ENCODE measurements around the gene GSE1. TPM values are rescaled to one million over a fixed set of nuclear protein-coding genes. Genes with fewer than 3 reads are reported as not detected.

The GSE1 gene
- total RNA-seq, result 10 to 100 TPM; 15.3 to 16.0 TPM

DNA sequence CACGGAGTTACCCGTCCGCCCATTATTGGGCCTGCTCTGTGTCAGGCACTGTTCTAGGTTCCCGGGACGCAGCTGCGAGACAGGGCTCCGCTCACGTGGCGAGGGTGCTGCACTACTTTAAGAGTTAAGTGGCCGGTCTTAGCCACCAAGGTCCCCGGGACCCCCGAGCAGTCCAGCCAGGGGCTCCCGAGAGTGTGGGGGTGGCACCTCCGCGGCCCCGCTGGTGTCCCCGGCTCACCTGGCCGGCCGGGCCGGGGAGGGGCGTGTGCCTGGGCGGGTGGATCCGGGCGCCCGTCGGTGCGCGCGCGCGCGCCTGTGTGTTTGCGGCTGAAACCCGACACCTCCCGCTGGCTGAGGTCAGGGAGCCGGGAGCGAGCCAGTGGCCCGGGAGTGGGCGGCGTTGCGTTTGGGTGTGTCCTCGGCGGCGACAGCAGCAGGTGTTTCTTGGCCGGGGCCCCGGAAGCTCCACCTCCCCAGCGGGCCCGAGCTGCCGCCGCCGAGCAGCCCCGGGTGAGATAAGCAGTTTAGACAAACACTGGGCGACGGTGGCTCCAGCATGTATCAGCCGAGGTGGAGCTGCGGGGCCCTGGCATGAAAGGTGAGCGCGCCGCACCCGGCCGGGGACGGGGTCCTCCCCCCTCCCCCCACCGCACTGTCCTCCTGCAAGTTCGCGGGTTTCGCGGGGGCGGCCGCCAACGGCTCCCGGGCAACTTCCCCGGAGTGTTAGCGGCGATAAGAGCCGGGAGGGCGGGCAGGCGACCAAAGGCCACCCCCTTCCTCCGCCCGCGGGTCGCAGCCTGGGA, at the start of gene GSE1:
Gene GSE1, plus strand, starts transcription at position 522 of the 803 bp plus-strand sequence. Its CDS starts 70 bp downstream, at position 592.
- POLR2A ChIA-PET, result interaction anchor here (0.6 to 2.1 kb wide), 2 partner anchors 56 to 59 kb away, joined by 3 to 14 read pairs; no protein-coding TSS in a partner anchor
- peaks cover 46% of the 10 kb centered on the region for H3K4me1 Mint-ChIP-seq (ENCODE audit: low read depth)

DNA sequence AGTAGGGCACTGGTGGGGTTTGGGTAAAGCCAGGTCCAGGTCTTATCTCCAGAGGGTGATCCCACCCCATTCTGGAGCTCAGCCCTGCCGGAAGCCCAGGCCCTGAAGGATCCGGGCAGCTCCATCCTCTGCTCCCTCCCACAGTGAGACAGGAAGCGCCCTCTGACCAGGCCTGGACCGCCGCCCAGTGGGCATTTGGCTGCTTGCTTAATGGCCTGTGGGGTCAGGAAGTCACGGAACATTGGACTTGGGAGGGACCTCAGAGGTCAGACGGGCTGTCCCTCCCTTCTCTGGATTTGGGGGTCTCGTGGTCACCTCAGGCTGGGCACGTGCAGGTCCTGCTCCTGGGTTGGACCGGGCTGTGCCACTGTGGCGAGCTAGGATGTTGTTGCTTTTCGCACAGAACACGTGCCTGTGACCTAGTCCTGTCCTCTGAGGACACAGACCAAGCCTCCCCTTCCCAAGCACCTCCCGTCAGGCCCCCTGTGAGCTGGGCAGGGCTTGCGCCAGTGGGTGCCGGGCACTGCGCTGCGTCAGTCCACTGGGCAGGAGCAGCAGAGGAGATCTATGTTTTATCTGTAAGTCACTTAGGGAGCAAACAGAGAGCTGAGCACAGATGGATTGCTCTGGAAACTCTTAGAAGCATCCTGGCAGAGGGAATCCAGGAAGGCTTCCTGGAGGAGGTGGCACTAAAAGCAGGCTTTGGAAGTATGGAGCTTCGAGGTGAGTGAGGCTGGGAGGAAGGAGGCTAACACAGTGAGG, 49.4 kb upstream of the GSE1 start:
- Mint-ChIP-seq H3K27ac (no peak overlapping the region), H3K36me3 (no peaks in the 10 kb centered on the region), H3K4me1 (ENCODE audit: low read depth) (peaks cover 40% of the 10 kb centered on the region), H3K4me3 (no peak overlapping the region), H3K27me3 (no peaks in the 10 kb centered on the region), H3K9me3 (no peaks in the 10 kb centered on the region)
- no peak for DNase-seq
- ChIA-PET POLR2A (interaction anchor here (2.5 kb wide), 1 partner anchor 9 kb away, joined by 20 read pairs; no protein-coding TSS in a partner anchor), CTCF (interaction anchor here (0.8 to 2.8 kb wide), 7 partner anchors 10 to 199 kb away, joined by 3 to 30 read pairs (median 4); no protein-coding TSS in a partner anchor)
- intact Hi-C loops (cut with micrococcal nuclease), result no loop called here

More for the DNA sequence above, at the start of gene GSE1:
- Mint-ChIP-seq H3K9me3 (no peaks in the 10 kb centered on the region), H3K36me3 (no peaks in the 10 kb centered on the region), H3K27ac (no peak within 1 kb of the TSS), H3K4me3 (peak within 1 kb of the TSS; percentile 66), H3K27me3 (peaks cover 9% of the 10 kb centered on the region)
- peak; percentile 83 for DNase-seq
- intact Hi-C loops (cut with micrococcal nuclease), result loop anchor here (2.0 to 10.0 kb wide), 3 partner anchors 41 to 308 kb away; partner anchors contain the start of gene GINS2
- CTCF ChIA-PET, result interaction anchor here (0.7 to 11.1 kb wide), 5 partner anchors 8 to 191 kb away, joined by 3 to 271 read pairs (median 3); no protein-coding TSS in a partner anchor

DNA sequence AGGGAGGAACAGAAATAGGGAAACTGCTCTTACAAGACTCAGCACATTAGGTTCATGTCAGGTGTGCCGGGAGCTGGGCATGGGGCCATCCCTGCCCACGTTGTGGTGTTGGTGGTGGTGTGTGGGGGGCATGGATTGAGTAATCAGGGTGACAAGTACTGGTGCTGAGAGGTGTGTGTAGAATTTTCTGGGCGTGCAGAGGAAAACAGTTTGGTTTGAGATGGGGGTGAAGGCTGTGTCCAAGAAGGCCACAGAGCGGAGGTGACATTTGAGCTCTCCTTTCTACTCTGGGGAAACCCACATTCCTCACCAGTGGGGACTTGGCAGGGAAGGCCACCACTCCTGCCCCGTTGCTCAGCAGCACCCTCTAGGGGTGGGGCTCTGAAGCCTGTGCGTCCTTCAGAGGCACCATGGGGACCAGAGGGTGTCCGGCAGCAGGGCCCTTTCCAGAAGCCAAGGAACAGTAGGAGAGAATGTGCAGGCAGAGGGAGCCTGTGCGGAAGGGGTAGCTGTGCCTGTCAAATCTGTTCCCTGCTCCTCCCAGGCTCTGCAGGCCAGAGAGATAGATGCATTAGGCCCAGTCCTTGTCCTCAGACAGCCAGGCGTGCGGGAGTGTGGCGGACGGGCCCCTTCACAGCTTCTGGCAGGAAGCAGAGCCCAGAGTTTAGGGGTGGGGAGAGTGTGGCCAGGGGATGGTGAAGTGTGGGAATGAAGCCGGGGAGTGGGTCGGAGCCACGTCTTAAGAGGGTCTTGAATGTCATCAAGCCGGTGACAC, 48.7 kb upstream of the GSE1 start:
- Mint-ChIP-seq H3K27ac (no peak overlapping the region), H3K36me3 (peaks cover 2% of the 10 kb centered on the region), H3K9me3 (peaks cover 7% of the 10 kb centered on the region), H3K4me1 (ENCODE audit: low read depth) (peaks cover 45% of the 10 kb centered on the region), H3K4me3 (no peak overlapping the region), H3K27me3 (no peaks in the 10 kb centered on the region)
- CTCF ChIA-PET, result interaction anchor here (1.6 to 2.8 kb wide), 3 partner anchors 11 to 52 kb away, joined by 7 to 30 read pairs (median 15); no protein-coding TSS in a partner anchor
- DNase-seq, result peak; percentile 82
- POLR2A ChIA-PET, result interaction anchor here (2.5 kb wide), 1 partner anchor 10 kb away, joined by 20 read pairs; no protein-coding TSS in a partner anchor
- intact Hi-C loops (cut with micrococcal nuclease), result no loop called here

DNA sequence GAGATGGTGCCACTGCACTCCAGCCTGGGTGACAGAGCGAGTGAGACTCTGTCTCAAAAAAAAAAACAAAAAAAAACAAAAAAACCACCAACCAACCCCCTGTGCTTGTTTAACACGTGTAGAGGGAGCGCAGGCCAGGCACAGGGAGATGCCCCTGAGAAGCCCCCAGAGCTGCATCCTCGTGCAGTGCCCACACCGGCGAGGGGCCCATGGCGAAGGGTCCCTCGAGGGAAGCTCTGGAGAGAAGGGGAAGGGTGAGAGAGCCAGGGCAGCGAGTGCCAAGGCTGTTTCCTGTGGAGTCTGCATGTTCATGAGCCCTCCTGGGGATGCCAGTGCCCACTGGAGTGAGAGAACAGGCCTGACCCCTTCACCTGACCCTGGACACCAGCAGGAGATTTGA, 47.8 kb upstream of the GSE1 start:
- CTCF ChIA-PET, result interaction anchor here (0.7 to 2.8 kb wide), 2 partner anchors 12 to 50 kb away, joined by 3 to 30 read pairs; no protein-coding TSS in a partner anchor

DNA sequence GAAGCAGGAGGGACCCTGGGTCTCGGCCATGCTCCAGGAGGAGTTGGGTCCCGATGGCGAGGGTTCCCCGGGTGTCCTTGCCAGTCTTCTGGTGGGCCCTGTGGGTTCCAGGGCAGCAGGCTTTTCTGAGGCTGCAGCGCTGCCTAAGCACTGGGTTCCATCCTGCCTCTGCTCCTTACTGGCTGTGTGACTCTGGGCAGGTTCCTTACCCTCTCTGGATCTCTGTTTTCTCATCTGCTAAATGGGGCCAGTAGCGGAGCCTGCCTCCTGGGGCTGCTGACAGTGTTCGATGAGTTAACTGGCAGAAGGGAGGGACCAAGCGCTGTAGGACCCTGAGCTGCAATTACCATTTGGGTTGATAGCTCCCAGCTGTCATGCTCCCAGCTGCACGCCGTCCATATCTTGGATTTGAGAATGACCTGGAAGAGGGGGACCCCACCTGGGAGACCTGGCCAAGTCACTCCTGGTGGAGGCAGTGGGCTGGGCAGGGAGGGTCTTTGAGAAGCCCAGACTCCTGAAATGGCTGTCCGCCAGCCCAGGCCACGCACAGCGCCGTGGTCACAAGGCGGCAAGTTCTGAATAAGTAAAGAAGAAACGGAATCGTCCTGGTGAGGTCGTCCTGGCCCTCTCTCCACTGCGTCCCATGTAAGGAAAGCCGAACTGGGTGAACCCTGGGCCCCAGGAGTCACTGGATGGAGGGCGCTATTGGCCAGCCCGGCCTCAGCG, 47.2 kb upstream of the GSE1 start:
- peaks cover 5% of the 10 kb centered on the region for H3K36me3 Mint-ChIP-seq
- H3K27ac Mint-ChIP-seq, result no peak overlapping the region
- H3K9me3 Mint-ChIP-seq, result peaks cover 9% of the 10 kb centered on the region
- peaks cover 60% of the 10 kb centered on the region for H3K4me1 Mint-ChIP-seq (ENCODE audit: low read depth)
- CTCF ChIA-PET, result interaction anchor here (0.7 kb wide), 1 partner anchor 50 kb away, joined by 3 read pairs; no protein-coding TSS in a partner anchor
- H3K4me3 Mint-ChIP-seq, result no peak overlapping the region
- intact Hi-C loops (cut with micrococcal nuclease), result no loop called here
- no peaks in the 10 kb centered on the region for H3K27me3 Mint-ChIP-seq
- DNase-seq, result no peak
- POLR2A ChIA-PET, result interaction anchor here (1.0 kb wide), 1 partner anchor 12 kb away, joined by 3 read pairs; no protein-coding TSS in a partner anchor

More for the DNA sequence above, 47.8 kb upstream of the GSE1 start:
- peaks cover 9% of the 10 kb centered on the region for H3K9me3 Mint-ChIP-seq
- peaks cover 53% of the 10 kb centered on the region for H3K4me1 Mint-ChIP-seq (ENCODE audit: low read depth)
- no peak for DNase-seq
- intact Hi-C loops (cut with micrococcal nuclease), result no loop called here
- POLR2A ChIA-PET, result no interaction called here
- no peak overlapping the region for H3K27ac Mint-ChIP-seq
- no peak overlapping the region for H3K4me3 Mint-ChIP-seq
- H3K36me3 Mint-ChIP-seq, result peaks cover 5% of the 10 kb centered on the region
- no peaks in the 10 kb centered on the region for H3K27me3 Mint-ChIP-seq

DNA sequence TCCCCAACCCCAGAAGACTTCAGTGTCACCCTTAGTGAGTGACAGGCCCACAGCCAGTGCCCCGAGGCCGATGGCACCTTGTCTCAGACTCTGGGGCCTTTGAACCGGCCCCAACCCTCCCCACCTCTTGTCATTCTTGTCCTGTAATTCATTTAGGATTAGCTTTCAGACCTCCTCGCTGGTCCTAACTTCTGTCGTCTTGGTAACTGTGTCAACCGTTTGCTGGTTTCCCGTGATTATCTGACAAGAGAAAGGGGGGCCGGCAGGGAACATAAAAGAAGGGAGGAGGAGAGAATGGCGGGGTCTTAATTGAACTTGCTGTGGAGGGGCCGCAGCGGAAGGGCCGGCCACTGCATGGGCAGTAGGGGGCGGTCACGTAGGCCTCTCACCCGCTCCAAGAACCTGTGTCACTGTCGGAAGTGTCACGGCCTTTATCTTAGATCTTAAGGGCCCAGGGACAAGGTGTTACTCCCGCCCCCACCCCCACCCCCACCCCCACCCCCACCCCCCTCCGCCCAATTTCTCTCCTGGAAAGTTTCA, 46.5 kb upstream of the GSE1 start:
- no peaks in the 10 kb centered on the region for H3K27me3 Mint-ChIP-seq
- CTCF ChIA-PET, result interaction anchor here (3.3 kb wide), 1 partner anchor 12 kb away, joined by 14 read pairs; no protein-coding TSS in a partner anchor
- intact Hi-C loops (cut with micrococcal nuclease), result no loop called here
- H3K9me3 Mint-ChIP-seq, result peaks cover 9% of the 10 kb centered on the region
- no peak overlapping the region for H3K4me3 Mint-ChIP-seq
- H3K4me1 Mint-ChIP-seq (ENCODE audit: low read depth), result peaks cover 66% of the 10 kb centered on the region
- H3K27ac Mint-ChIP-seq, result no peak overlapping the region
- POLR2A ChIA-PET, result interaction anchor here (1.0 kb wide), 1 partner anchor 13 kb away, joined by 3 read pairs; no protein-coding TSS in a partner anchor
- DNase-seq, result no peak
- H3K36me3 Mint-ChIP-seq, result peaks cover 5% of the 10 kb centered on the region

DNA sequence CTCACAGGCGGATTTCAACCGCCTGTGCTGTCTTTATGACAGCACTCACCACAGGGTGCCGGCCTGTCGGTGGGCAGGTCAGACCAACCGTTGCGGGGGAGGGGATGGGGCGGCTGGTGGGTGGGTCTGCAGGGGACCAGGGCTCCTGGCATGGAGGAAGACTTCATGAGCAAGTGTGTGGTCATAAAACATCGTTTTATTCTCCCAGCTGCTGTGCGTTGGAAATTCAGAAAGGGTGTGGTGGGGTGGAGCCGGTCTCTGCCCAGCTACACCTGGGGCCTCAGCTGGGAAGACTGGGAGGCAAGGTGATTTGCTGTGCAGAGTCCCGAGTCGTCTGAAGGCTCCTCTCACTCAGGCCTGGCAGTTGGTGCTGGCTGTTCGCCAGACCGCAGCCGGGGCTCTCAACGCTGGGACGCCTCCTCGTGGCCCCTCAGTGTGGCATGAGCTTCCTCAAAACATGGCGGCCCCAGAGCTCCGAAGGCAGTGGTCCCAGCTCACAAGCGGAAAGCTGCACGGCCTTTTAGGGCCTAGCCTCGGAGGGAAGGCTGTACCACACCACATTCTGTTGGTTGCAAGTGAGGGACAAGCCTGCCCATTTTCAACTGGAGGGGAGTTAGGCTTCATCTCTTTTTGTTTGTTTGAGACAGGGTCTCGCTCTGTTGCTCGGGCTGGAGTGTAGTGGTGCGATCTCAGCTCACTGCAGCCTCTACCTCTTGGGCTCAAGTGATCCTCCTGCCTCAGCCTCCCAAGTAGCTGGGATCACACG, 45.8 kb upstream of the GSE1 start:
- Mint-ChIP-seq H3K9me3 (peaks cover 9% of the 10 kb centered on the region), H3K4me3 (no peak overlapping the region), H3K27ac (no peak overlapping the region), H3K27me3 (no peaks in the 10 kb centered on the region), H3K4me1 (ENCODE audit: low read depth) (peaks cover 72% of the 10 kb centered on the region), H3K36me3 (peaks cover 5% of the 10 kb centered on the region)
- ChIA-PET POLR2A (interaction anchor here (0.8 to 1.0 kb wide), 2 partner anchors 11 to 13 kb away, joined by 3 read pairs; no protein-coding TSS in a partner anchor), CTCF (interaction anchor here (1.9 to 3.3 kb wide), 2 partner anchors 13 to 147 kb away, joined by 5 to 14 read pairs; no protein-coding TSS in a partner anchor)
- intact Hi-C loops (cut with micrococcal nuclease), result no loop called here
- DNase-seq, result no peak

DNA sequence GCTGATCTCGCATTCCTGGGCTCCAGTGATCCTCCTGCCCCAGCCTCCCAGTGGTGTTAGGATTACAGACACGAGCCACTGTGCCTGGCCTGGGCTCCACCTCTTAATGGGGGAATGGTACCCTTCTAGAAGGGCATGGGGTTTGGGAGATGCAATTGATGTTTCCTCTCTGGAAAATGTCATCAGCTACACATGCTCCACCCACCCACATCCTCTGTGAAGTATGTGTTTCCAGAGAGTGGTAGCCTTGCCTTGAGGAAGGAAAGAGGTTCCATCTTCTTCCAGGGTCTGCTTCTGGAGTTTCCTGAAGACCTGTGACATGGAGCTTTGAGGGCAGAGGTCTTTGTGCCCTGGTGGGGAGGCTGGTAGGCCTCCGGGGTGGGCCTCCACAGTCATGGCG, 45.2 kb upstream of the GSE1 start:
- H3K9me3 Mint-ChIP-seq, result peaks cover 9% of the 10 kb centered on the region
- DNase-seq, result no peak
- H3K27me3 Mint-ChIP-seq, result no peaks in the 10 kb centered on the region
- ChIA-PET POLR2A (interaction anchor here (2.5 kb wide), 1 partner anchor 14 kb away, joined by 13 read pairs; no protein-coding TSS in a partner anchor), CTCF (interaction anchor here (1.0 to 3.3 kb wide), 3 partner anchors 14 to 152 kb away, joined by 3 to 14 read pairs (median 5); no protein-coding TSS in a partner anchor)
- H3K4me1 Mint-ChIP-seq (ENCODE audit: low read depth), result peaks cover 73% of the 10 kb centered on the region
- no peak overlapping the region for H3K27ac Mint-ChIP-seq
- H3K36me3 Mint-ChIP-seq, result peaks cover 5% of the 10 kb centered on the region
- no peak overlapping the region for H3K4me3 Mint-ChIP-seq
- intact Hi-C loops (cut with micrococcal nuclease), result no loop called here

DNA sequence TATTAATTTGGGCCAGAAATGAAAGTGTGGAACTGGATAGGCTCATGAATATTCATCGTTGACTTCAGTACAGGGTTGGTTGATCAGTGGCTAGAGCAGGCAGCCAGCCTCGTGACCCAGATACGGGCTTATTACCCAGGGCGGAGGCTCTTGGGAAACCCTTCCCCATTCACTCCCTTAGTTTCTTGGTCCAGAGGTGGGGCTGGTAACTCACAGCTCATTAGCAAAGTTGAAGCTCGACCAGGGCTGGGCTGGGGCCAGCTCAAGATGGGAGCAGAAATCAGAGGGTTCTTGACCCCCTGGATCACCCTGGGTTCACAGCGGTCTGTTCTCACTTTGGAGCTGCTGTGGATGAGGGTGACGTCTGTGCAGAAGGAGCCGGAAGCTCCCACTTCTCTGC, 44.6 kb upstream of the GSE1 start:
- Mint-ChIP-seq H3K9me3 (peaks cover 9% of the 10 kb centered on the region), H3K27me3 (no peaks in the 10 kb centered on the region), H3K4me3 (no peak overlapping the region), H3K4me1 (ENCODE audit: low read depth) (peaks cover 73% of the 10 kb centered on the region), H3K36me3 (peaks cover 5% of the 10 kb centered on the region), H3K27ac (no peak overlapping the region)
- ChIA-PET POLR2A (interaction anchor here (2.5 kb wide), 1 partner anchor 14 kb away, joined by 13 read pairs; no protein-coding TSS in a partner anchor), CTCF (interaction anchor here (0.6 to 3.3 kb wide), 4 partner anchors 14 to 1749 kb away, joined by 3 to 14 read pairs (median 4); no protein-coding TSS in a partner anchor)
- DNase-seq, result no peak
- intact Hi-C loops (cut with micrococcal nuclease), result no loop called here
